ENCODE data around the gene ABI3BP.

Gene ABI3BP

DNA sequence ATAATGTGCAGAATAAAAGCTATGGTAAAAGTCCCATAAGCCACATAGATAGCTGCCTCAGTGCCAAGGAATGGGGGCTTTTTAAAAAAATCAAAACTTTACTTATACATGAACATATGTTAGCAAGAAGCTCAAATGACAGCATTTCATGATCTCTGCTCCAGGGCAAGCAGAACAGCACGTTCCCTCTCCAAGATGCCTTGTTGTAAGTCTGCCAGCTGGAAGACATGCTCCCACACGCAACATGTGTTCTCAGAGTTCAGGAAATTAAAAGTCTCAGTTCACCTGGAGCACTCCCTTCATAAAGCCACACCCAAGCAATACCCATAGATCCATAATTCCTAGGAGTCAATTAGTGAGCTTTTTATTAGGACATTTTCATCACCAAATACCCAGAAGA, 52.2 kb downstream of the ABI3BP start:
- no peak for DNase-seq (ENCODE audit: low spot score)

DNA sequence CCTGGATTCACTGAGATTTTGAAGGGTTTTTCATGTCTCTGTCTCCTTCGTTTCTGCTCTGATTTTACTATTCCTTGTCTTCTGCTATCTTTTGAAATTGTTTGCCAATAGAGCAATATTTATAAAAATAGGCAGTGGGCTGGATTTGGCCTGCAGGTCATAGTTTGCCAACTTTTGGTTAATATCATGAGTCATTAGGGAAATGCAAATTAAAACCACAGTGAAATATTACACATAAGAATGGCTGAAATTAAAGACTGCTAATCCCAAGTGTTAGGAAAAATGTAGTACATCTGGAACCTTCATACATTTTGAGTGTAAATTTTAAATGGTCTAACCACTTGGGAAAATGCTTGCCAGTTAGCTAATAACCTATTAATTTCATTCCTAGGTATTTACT, 56.3 kb downstream of the ABI3BP start:
- no peak for DNase-seq (ENCODE audit: low spot score)

DNA sequence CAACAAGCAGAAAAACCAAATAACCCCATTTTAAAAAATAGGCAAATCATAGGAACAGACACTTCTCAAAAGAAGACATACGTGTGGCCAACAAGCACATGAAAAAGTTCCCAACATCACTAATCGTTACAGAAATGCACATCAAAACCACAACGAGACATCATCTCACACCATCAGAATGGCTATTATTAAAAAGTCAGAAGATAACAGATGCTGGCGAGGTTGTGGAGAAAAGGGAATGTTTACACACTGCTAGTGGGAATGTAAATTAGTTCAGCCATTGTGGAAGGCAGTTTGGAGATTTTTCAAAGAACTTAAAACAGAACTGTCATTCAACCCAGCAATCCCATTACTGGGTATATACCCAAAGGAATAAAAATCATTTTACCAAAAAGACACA, 60.7 kb downstream of the ABI3BP start:
- no peak for DNase-seq (ENCODE audit: low spot score)

DNA sequence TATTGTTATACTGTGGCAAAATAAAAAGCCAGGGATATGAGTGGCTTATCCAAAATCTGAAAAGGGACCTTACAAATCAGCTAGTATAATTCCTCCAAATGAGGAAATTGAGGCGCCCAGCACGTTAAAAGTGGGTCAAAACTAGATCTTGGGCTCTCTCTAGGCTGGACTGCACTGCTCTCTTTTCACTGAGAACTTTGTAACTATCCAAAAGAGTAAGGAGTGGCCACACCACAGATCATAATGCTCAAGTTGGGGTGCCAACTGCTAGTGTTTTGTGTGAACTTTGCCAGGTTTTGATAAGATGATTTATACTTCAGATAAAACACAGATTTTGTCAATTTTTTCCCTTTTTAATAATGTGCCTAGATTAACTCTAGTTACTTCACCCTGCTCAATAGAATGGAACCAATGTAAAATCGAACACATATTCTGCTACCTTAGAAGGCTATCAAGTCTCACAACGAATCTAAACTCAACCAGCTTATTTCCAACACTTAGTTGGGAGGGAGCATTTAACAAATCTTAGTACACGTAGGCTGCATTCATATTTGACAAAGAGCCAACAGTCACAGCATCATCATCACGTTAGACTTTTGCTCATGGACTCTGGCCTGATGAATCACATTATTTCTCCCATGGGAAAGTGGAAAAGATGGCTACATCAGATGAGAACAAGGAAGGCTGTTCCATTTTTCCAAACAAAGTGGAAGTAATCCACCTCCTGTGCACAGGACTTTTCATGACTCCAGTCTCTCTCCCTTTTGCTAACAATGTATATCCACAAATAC, 64.4 kb downstream of the ABI3BP start:
- no peak for DNase-seq (ENCODE audit: low spot score)

DNA sequence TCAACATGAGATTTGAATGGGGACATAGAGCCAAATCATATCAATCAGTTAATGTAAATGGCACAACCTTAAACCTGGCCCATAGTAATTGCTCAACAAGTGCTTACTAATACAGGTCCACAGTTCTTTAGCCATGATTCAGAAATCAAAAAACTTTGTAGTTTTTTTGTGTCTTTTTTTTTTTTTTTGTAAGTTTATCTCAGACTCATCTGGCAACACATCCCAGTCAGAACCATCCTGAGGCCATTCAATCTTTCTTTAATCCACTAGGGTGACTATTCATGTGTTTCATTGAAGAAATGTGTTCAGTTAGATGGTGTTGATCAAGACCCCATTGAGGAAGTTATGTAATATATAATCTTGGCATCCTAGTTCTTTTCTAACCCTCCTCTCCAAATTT, 65.4 kb downstream of the ABI3BP start:
- no peak for DNase-seq (ENCODE audit: low spot score)

DNA sequence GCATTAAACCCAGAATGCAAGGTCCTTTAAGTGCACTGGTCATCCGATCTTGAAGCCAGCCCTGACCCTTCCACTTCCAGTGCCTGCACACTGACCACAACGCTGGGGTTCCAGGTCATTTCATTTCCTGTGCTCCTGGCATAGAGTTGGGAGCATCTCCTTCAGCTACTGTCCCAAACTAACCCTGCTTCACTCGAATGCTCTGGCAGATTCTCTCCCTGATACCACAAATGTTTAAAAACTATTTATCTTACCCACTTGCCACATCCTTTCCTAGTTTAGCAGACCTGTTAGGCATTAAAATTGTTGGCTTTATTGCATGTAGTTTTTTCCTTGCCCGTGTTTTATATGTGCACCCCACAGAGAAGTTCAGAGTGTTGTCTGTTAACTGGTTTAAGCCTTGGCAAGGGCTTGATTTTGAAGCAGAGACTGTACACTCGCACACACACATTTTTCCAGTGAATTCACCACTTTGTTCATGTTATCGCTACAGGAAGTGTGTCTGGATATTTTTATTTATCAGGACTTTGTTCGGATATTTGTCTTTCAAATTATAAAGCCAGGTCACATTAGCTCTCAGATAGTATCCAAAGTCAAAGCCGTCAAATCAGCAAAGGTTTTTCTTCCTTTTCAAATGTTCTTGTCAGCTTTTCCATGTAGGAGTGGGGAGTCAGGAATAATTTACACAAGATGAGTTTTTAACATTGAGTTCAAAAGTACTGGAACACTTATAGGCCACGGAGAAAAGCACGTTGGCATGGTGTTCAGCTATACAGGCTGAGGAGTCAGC, 77.3 kb downstream of the ABI3BP start:
- DNase-seq (ENCODE audit: low spot score), result no peak

DNA sequence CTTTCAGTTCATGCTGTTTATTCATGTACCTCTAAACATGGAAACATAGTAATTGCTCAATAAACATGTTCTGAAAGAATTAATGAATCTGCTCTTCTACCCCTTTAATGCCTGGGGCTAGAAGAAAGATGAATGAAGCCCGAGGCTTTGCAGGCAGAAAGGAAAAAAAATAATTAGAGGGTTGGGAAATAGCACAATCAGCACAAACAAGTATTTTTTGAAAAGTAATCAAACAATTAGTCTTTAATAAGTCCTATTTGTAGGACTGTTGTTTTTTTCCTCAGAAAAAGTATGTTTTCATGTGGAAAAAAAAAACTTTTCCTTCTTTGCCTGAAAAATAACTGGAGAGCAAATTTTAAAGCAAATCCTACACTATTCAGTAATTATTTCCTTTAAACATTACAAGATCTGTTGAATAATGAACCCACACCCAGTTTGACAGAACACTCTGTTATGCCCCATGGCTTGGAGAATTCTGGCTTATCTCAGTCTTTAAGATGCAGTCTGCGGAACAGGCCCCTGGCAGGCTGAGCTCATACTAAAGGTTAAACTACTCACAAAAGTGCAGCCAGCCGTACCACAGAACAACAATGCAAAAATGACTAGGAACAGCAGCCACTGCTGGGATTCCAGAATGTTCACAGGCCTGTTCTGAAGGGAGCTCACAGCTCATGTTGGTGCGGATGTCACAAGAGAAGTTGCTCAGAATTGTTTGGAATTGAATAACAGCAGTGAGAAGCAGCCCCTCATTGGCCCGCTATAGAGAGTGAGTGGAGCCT, 79.2 kb downstream of the ABI3BP start:
- no peak for DNase-seq (ENCODE audit: low spot score)

DNA sequence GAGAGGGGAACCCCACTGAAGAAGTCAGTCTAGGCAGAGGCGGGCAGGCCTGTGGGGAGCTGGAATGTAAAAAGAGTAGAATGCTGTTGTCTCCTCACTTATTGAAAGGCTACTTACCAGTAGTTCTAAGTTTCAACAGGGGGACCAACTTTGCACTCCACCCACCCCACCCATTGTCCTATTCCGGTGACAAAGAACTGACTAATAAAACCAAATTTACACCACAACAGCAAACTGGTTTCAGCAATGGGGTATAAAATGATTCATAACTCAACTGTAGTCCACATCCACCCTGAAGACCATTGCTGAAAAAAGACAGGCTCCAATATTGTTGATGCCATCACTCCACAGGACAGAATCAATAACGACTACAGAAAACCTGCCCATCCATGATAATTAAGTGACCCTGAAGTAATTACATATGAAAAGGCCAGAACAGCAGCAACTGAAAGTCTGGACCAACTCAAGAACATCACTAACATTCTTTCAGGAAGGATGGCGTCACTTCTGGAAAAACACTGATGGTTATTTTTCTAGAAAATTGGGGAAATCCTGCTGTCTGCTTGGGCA, 80.2 kb downstream of the ABI3BP start:
- no peak for DNase-seq (ENCODE audit: low spot score)

DNA sequence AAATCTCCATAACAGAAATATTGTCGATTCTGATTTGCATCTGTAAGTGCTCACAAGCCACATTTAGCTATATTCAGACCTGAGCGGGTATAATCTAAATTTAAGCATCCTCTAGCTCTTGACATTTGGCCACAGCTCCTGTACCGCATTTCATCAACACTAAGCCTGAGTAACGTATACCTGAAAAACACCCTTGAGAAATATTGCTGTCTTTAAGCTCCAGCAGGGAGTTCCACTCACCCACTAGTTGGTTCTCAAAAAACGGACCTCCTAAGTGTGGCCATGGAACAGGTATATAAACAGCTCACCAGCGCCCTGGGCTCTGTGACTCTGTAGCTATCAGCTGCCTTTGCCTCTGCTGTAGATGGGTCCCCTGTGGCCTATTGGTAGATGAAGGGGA, 80.7 kb downstream of the ABI3BP start:
- no peak for DNase-seq (ENCODE audit: low spot score)

DNA sequence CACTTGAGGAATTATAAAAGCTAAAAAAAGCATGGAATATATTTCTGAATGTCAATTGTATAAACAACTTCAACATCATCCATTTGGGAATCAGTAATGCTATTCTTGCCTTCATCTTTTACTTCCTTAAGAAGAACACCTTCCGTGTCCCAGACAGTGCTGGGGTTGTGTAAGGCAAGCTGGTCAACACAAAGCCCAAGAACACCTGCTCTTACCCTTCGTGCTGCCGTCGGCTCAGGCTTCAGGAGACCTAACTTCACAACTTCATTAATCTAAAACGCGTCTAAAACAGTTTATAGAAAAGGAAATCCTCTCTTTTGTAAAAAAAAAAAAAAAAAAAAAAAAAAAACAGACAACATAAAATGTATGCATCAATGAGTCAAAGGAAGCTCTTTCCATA, 81.3 kb downstream of the ABI3BP start:
- DNase-seq (ENCODE audit: low spot score), result no peak

DNA sequence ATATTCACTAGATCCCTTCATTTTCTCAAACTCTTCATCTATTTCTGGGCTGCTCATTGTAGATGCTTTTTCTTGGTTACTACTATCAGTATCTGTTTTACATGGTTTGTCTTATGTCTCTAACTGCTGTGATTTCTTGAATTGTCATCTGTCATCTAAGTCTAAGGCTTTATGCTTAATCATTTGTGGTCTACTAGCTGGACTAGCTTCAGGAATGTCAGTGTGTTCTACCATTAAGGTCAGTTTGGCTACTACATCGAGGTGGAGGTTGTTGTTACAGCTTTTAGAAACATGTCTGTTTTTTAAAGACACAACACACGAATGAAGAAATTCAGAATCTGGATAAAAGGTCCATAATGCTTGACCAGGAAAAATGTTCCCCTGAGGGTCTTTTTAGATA, 82.2 kb downstream of the ABI3BP start:
- no peak for DNase-seq (ENCODE audit: low spot score)

DNA sequence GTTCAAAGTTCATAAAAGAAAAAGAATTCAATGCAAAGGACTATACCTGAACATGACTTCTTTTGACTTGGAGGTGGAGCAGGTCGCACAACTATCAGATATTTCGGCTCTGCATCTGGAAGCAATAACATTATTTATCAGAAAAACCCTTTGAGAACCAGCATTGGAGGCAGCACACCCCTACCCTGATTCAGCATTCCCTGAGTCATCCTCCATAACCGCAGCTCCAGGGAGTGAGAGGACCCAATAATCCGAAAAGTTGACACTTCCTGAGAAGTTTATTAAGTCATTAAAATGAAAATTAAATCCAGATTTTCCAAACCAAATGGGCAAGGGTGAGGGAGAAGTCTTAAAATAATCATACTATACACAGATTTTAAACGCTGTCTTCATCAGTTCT, 90.6 kb downstream of the ABI3BP start:
- DNase-seq (ENCODE audit: low spot score), result no peak

DNA sequence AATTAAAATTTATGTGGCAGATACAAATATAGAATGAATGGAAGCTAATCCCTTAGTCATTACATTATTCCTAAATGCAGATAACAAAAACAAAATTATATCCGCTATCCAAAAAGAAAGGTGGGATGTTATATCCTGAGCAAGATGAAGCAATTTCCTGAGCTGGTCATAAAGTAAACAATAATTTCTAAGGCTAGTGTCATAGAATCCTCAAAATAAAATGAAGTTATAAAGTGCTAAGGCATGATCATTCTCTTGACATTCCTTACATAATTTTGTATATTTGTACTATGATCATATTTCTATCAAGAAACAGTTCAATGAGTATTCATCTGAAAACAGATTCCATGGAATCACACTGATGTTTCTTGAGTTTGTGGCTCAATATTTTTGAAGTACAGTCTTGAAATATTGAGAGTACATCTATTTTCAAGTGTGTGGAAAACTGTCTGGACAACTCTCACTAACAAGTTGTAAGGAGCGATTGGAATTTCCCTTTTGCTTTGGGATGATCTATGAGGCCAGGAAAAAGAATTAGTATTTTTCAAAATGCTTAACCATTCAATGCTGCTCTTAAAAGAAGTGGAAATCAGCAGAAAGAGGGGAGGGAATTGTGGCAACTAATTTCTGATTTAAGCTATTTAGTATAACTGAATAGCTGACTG, 92.4 kb downstream of the ABI3BP start:
- no peak for DNase-seq (ENCODE audit: low spot score)

DNA sequence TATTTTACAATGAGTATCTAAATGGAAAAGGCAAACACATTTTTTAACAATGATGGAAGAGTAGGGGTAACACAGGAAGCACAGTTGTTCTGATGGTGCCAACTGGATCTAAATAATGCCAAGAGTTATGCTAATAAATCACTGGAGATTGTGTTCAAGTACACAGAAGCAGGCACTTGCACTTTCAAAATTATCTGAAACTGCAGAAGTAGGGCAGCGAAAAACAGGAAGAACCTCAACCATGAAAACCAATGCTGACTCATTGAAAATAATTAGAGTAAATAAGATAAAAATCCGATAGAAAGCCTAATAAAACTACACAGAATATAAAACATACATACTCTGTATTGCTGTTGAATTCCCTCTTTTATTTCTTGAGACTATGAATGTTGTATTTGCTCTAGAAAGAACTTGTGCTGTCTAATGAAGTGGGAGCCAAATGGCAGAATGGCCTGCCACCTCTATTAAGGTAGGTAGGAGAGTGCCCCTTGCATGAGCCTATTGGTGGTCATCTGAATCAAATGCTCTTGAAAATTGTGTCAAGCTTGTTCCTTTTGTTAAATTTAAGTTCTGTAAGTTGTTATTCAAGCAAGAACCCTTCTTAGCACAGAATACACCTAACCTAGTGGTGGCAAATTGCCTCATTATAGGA, 93.7 kb downstream of the ABI3BP start:
- no peak for DNase-seq (ENCODE audit: low spot score)

DNA sequence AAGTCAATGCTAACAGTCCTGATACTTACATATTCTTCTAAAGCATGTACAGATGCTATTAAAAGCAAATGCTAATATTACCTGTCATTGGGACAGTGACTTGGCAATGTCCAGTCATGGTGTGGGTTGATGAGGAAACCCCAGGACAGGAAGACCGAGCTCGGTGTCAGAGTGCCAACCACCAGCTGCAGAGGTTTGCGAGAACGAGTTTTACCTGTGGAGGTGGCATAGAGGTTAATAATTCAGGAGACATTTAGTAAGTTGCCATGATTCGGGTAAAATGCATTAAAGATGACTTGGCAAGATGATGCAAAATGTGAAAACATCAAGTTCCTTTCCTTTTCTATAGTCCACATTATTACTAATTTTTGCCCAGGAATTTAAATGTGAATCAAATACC, 94.5 kb downstream of the ABI3BP start:
- DNase-seq (ENCODE audit: low spot score), result no peak

DNA sequence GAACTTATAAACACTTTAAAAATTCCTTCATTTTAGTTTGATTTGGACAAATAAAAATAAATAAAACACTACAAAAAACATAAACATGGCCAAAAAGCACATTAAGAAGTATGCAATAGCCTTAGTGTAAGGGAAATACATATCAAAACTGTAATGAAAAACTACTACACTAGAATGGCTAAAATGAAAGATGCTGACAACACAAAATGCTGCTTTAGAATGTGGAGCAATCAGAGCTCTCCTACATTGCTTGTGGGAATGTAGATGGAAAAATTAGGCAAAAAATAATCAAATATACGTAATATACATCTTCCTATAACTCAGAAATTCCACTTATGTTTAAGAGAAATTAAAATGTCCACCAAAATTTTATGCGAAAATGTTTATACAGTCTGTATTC, 96.2 kb downstream of the ABI3BP start:
- no peak for DNase-seq (ENCODE audit: low spot score)

DNA sequence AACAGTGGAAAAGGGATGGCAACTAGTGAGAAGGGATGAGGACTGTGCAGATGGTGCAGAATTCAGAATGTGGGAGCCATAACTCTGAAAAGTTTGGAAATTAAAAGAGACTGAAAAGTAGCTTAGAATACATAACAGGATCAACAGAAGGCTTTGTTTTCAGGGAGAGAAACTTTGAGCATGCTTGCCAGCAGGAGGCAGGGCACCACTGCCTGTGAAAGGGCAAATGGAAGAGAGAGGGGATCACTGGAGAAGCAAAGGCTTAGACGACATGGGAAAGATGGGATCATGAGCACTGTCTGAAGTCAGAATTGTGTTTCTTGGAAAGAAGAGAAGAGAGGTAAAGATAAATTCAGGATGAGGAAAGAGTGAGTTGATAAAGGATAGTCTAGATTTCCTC, 99.6 kb downstream of the ABI3BP start:
- no peak for DNase-seq (ENCODE audit: low spot score)

DNA sequence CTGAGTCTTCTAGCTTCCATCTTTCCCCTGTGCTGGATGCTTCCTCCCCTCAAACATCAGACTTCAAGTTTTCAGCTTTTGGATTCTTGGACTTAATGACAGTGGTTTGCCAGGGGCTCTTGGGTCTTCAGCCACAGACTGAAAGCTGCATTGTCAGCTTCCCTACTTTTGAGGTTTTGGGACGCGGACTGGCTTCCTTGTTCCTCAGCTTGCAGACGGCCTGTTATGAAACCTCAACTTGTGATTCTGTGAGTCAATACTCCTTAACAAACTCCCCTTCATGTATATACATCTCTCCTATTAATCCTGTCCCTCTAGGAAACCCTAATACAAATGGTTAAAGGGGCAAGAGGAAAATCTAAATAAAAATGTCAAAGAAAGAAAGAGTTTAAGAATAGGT, 100.1 kb downstream of the ABI3BP start:
- DNase-seq (ENCODE audit: low spot score), result no peak

DNA sequence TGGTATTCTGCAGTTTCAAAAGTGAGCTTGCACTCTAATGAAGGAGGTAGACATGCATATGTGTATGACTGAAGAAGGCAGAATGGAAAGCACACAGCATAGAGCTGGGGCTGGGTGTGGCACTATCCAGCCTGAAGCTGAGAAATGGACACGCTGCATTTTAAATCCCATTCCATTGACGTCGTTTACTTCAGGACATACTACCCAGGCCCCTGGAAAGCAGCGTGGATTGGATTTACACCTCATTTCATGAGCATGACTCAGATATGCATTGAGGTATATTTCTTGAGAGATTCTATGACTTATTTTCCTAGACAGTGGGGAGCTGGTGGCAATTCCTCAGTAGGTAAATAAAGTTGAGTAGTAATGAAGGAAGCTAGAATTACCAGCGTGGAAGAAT, 101.4 kb downstream of the ABI3BP start:
- no peak for DNase-seq (ENCODE audit: low spot score)

DNA sequence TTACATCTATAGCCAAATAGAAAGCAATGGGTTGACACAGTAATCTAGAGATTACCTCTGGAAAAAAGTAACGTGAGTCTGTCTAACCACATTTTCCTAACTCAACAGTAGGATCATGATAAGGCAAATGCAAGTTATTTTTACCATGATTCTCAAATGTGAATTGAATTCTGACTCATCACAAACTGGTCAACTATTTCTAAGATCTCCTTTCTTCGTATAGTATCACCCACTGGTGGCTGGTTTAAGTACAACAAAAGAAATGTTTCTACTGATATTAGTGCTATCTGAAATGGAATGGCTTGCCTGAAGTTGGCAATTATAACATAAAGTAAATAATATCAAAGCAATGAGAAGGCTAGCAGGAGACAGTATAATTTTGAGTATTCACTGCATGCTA, 102.2 kb downstream of the ABI3BP start:
- no peak for DNase-seq (ENCODE audit: low spot score)

DNA sequence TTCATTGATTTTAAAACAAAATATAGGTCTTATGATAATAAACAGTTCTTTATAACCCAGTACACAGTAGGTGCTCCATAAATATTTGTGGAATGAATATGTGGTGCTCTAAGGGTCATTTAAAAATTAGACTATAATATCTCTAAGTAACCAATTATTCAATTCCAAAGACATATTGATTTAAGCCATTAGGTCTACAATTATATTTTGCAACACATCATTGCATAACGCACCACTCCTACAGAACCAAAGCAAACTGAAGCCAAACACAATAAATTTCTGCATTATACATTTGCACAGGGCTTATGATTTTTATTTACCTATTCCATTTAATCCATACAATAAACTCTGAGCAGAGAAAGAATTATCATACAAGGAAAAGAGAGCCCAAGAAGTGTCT, 104.3 kb downstream of the ABI3BP start:
- DNase-seq (ENCODE audit: low spot score), result no peak

Measured in SW480 (cell line).